ENCODE measurements around the gene CMTM8.
"Not testable (repeated sequence)": the region's sequence is repeated elsewhere in the genome, so short reads cannot be mapped to it uniquely, and the experiment has no call there.

Gene CMTM8, protein sequence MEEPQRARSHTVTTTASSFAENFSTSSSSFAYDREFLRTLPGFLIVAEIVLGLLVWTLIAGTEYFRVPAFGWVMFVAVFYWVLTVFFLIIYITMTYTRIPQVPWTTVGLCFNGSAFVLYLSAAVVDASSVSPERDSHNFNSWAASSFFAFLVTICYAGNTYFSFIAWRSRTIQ

DNA sequence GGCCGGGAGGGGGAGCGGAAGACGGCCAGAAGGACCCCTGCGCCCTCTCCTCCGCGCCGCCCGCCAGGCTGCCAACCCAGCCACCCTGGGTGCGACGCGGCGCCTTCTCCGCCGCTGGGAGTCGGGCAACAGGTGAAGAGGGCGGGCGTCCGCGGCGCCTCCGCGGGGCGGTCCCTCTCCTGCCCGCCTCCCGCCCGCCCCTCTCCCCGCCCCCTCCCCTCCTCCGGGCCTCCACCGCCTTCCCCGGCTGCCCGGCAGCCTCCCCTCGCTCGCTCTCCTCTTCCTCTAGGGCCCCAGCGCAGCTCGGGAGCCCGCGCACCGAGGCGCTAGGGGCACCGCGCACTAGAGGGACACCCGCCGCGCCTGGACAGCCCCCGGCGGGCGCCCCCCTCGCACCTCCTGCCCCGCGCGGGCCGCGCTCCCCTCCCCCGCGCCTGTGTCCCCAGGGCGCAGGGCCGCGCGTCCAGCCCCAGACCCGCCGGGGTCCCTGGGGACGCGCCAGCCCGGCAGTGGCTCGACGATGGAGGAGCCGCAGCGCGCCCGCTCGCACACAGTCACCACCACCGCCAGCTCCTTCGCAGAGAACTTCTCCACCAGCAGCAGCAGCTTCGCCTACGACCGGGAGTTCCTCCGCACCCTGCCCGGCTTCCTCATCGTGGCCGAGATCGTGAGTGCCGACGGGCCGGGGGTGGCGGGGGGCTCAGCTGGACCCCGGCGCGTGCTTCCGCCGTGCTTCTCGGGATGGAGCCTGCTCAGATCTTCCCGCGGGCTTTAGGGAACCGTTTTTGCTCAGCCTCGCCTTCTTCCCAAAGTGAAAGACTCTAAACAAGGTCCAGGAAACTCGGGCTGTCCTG is at the start of gene CMTM8:
CMTM8 (plus strand) TSS at position 228 of the 854 bp plus-strand sequence; CDS start at position 521, 293 bp downstream.
- H3K4me1 ChIP-seq = peaks cover 17 to 39% (median 28%) of the 10 kb centered on the region in 10 experiments
- peak within 1 kb of the TSS; percentile 71 to 83 (median 80) for H3K9ac ChIP-seq
- peak within 1 kb of the TSS; percentile 40 to 77 (median 67); a peak in 21 of 22 replicates for H3K27ac ChIP-seq
- peaks cover 6 to 34% (median 22%) of the 10 kb centered on the region in 11 experiments; a peak in 18 of 22 replicates for H3K27me3 ChIP-seq
- peaks cover 0 to 32% (median 8%) of the 10 kb centered on the region in 11 experiments; a peak in 11 of 22 replicates for H3K36me3 ChIP-seq
- TF ChIP-seq Cebpa-rat (IDR thresholded peaks at IDR 0.05) = no peak
- H3K9me3 ChIP-seq (replicated peaks in 1 of 11) = peaks cover 0 to 11% (median 4%) of the 10 kb centered on the region in 11 experiments; a peak in 7 of 22 replicates
- peak within 1 kb of the TSS; percentile 74 to 79 (median 76) for H3K4me3 ChIP-seq
- H4K20me1 ChIP-seq = peaks cover 0 to 23% (median 10%) of the 10 kb centered on the region in 11 experiments; a peak in 10 of 22 replicates
- H3K4me2 ChIP-seq = peak within 1 kb of the TSS; percentile 91 to 98 (median 94)

DNA sequence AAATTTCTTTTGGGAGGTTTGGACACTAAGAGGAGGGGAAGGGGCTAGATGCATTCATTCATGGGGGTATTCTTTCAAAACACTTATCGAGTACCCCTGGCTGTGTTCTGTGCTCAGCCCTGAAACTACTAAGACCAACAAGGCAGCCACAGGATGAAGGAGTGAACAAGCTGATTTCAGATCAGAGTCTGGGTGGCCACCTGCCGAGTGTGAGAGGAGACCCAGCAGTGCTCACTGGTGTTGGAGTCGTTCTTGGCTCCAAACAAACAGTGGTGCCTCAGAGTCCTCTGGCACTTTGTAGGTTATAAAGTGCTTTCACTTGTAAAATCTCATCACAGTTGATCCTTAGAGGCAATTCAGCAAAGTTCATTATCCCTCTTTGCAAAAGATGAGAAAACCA is 48.8 kb upstream of the CMTM8 start:
- no peak overlapping the region for H3K4me3 ChIP-seq
- TF ChIP-seq Cebpa-rat (IDR thresholded peaks at IDR 0.05) = no peak

DNA sequence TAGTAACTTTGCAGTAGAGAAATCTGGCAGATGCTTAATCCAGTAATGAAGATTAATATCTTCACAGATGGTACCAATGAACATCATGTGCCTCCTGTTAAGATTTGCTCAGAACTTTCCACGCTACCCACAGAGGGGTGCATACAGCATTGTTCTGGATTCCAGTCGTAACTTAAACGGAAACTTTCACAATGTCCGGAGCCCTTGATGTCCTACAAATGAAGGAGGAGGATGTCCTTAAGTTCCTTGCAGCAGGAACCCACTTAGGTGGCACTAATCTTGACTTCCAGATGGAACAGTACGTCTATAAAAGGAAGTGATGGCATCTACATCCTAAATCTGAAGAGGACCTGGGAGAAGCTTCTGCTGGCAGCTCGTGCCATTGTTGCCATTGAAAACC is 47.9 kb upstream of the CMTM8 start:
- not testable (repeated sequence) for H3K9me3 ChIP-seq (replicated peaks in 1 of 11); H3K27me3 ChIP-seq; H4K20me1 ChIP-seq; H3K4me3 ChIP-seq; H3K4me1 ChIP-seq; H3K4me2 ChIP-seq; H3K36me3 ChIP-seq; H3K27ac ChIP-seq; H3K9ac ChIP-seq

More for the DNA sequence above, 48.8 kb upstream of the CMTM8 start:
- H3K36me3 ChIP-seq = no peaks in the 10 kb centered on the region
- H4K20me1 ChIP-seq = no peaks in the 10 kb centered on the region
- H3K4me2 ChIP-seq = no peak overlapping the region
- H3K27ac ChIP-seq = no peak overlapping the region
- H3K4me1 ChIP-seq = no peaks in the 10 kb centered on the region
- no peaks in the 10 kb centered on the region for H3K27me3 ChIP-seq
- no peak overlapping the region for H3K9ac ChIP-seq
- no peaks in the 10 kb centered on the region for H3K9me3 ChIP-seq (replicated peaks in 1 of 11)

DNA sequence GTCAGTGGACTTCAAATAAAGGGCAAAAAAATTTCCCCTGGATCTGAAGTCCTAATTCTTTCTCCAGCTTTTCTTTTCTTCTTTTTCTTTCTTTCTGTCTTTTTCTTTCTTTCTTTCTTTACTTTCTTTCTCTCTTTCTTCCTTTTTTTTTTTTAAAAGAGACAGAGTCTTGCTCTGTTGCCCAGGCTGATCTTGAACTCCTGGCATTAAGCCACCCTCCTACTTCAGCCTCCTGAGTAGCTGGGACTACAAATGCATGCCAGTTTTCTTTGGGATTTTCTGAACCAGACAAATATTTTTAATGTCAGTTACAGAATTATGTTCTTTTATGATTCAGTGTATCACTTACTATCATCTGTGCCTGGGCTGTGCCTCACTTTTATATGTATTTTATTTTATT is 45.4 kb upstream of the CMTM8 start:
- H3K36me3 ChIP-seq = no peaks in the 10 kb centered on the region

DNA sequence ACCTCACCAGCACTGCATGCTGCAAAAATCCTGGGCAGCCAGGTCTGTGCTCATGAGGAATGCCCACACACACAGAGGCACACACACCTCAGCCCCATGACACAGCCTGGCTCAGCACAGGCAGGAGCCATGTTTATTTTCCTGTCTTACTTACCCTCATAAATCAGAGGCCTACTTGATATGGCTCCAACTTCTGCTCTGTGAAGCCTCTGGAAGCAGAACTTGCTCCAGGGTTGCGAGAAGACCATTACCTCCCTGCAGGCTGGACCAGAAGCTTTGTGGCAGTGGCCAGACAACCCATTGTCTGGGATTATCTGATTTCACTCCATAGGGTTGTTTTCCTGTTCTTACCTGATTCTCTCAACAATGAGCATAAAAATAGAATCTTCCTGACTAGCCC is 43.8 kb upstream of the CMTM8 start:
- Histone ChIP-seq H3K4me1 (peaks cover 0 to 16% (median 6%) of the 10 kb centered on the region in 10 experiments; a peak in 11 of 20 replicates), H3K36me3 (no peaks in the 10 kb centered on the region), H3K27ac (no peak overlapping the region), H3K4me2 (no peak overlapping the region), H3K9ac (no peak overlapping the region), H3K9me3 (replicated peaks in 1 of 11) (no peaks in the 10 kb centered on the region), H3K27me3 (no peaks in the 10 kb centered on the region), H3K4me3 (no peak overlapping the region), H4K20me1 (no peaks in the 10 kb centered on the region)
- TF ChIP-seq Cebpa-rat (IDR thresholded peaks at IDR 0.05) = no peak

More for the DNA sequence above, 45.4 kb upstream of the CMTM8 start:
- no peaks in the 10 kb centered on the region for H3K9me3 ChIP-seq (replicated peaks in 1 of 11)
- H3K9ac ChIP-seq = no peak overlapping the region
- H3K4me1 ChIP-seq = 0 out of 20 replicates have a peak, but pooled peaks cover 0 to under 1% (median 0%) of the 10 kb centered on the region in 10 experiments
- H3K4me2 ChIP-seq = no peak overlapping the region
- H3K27ac ChIP-seq = no peak overlapping the region
- no peak overlapping the region for H3K4me3 ChIP-seq
- H4K20me1 ChIP-seq = no peaks in the 10 kb centered on the region
- no peak for TF ChIP-seq Cebpa-rat (IDR thresholded peaks at IDR 0.05)
- H3K27me3 ChIP-seq = no peaks in the 10 kb centered on the region

DNA sequence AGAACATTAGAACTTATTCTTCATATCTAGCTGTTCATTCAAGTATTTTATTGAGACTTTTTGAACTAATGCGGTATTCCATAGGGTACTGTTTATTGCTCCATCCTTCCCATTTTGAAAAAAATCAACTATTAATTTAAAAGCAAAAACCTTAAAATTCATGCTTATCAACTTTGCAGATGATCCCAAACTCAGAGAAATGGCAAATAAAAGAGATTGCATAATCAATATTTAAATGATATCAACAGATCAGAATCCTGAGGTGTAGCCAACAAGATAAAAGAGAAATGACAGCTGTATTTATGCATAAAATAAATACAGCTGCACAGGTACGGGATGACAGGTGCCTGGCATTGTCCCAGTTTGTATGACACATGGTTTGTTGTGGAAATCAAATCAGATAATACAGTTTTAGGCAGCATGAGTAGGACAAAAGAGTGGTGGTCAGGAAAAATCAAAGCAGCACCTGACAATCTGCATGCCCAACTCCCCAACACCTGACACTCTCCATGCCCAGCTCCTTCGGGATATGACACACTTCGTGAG is 42.4 kb upstream of the CMTM8 start:
- Histone ChIP-seq H3K9ac (no peak overlapping the region), H3K4me3 (no peak overlapping the region), H3K27ac (no peak overlapping the region), H3K4me1 (peaks cover 7 to 21% (median 13%) of the 10 kb centered on the region in 10 experiments; a peak in 17 of 20 replicates), H3K4me2 (no peak overlapping the region), H3K9me3 (replicated peaks in 1 of 11) (0 out of 22 replicates have a peak, but pooled peaks cover 0 to 7% (median 0%) of the 10 kb centered on the region in 11 experiments), H3K36me3 (no peaks in the 10 kb centered on the region), H3K27me3 (no peaks in the 10 kb centered on the region), H4K20me1 (no peaks in the 10 kb centered on the region)
- TF ChIP-seq Cebpa-rat (IDR thresholded peaks at IDR 0.05) = no peak

DNA sequence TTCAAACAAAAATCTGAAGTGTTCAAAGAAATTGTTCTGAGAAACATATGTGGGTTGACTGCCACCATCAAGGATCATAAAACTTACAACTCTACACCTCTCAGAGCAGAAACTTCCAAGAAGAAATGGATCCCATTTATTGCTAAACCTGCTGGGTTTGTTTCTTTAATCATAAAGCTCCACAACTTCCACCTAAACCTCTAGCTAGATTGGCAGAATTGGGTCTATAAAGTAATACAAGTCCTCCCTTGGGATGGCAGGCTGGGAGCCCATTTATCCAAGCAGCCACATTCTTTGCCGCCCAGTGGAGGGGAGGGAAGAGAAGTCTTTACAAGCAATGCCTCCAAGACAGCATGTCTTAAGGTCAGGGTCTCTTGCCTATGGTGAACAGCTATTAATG is 40.5 kb upstream of the CMTM8 start:
- TF ChIP-seq Cebpa-rat (IDR thresholded peaks at IDR 0.05) = no peak

DNA sequence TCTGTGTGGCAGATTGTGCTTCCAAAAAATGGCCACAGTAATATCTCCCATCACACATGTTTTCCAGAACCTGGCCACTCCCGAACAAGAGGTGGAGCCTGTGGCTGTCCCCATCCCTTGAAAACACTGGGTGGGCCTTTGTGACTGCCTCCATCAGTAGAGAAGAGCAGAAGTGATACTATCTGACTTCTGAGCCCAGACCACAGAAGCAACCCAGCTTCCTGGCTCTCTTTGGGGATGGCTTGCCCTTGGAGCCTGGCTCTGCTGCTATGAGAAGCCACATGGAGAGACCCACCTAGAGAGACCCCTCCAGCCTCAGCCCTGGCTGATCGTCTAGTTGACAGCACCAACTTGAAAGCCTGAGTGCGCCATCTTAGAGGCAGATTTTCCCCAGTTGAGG is 39.8 kb upstream of the CMTM8 start:
- no peak overlapping the region for H3K4me3 ChIP-seq

More for the DNA sequence above, 40.5 kb upstream of the CMTM8 start:
- Histone ChIP-seq H3K36me3 (no peaks in the 10 kb centered on the region), H3K27ac (no peak overlapping the region), H3K27me3 (no peaks in the 10 kb centered on the region), H4K20me1 (no peaks in the 10 kb centered on the region), H3K4me1 (peaks cover 7 to 26% (median 16%) of the 10 kb centered on the region in 10 experiments; a peak in 17 of 20 replicates), H3K4me2 (peak overlapping the region in 1 of 11 experiments; percentile 69; a peak in 2 of 22 replicates), H3K9ac (no peak overlapping the region), H3K9me3 (replicated peaks in 1 of 11) (0 out of 22 replicates have a peak, but pooled peaks cover 0 to 7% (median 0%) of the 10 kb centered on the region in 11 experiments), H3K4me3 (no peak overlapping the region)

DNA sequence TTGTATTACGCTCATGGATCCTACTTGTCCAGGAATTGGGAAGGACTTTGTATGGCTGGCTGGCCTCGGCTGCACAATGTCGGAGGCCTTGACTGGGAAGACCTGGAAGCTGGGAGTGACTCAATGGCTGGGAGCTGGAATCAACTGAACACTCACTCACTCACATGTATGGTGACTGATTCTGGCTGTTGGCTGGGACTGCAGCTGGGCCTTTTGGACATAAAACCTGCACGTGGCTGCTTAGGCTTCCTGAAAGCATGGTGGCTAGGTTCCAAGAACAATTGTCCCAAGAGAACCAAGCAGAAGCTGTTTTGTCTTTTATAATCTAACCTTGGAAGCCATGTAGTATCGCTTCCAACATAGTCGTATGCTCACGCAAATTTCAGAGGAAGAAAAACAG is 38.0 kb upstream of the CMTM8 start:
- Histone ChIP-seq H3K4me2 (peak overlapping the region in 3 of 11 experiments; percentile 5 to 47 (median 6); a peak in 4 of 22 replicates), H3K4me1 (peaks cover 7 to 26% (median 16%) of the 10 kb centered on the region in 10 experiments; a peak in 17 of 20 replicates), H3K36me3 (no peaks in the 10 kb centered on the region), H3K9ac (no peak overlapping the region), H3K9me3 (replicated peaks in 1 of 11) (0 out of 22 replicates have a peak, but pooled peaks cover 0 to 7% (median 0%) of the 10 kb centered on the region in 11 experiments), H3K27me3 (no peaks in the 10 kb centered on the region), H3K4me3 (no peak overlapping the region), H3K27ac (no peak overlapping the region), H4K20me1 (no peaks in the 10 kb centered on the region)
- TF ChIP-seq Cebpa-rat (IDR thresholded peaks at IDR 0.05) = no peak

More for the DNA sequence above, 39.8 kb upstream of the CMTM8 start:
- no peaks in the 10 kb centered on the region for H3K27me3 ChIP-seq
- H3K36me3 ChIP-seq = no peaks in the 10 kb centered on the region
- no peak for TF ChIP-seq Cebpa-rat (IDR thresholded peaks at IDR 0.05)
- peak overlapping the region in 2 of 11 experiments; percentile 45 to 47; a peak in 4 of 22 replicates for H3K27ac ChIP-seq
- peaks cover 7 to 26% (median 16%) of the 10 kb centered on the region in 10 experiments; a peak in 17 of 20 replicates for H3K4me1 ChIP-seq
- H4K20me1 ChIP-seq = no peaks in the 10 kb centered on the region
- 0 out of 22 replicates have a peak, but pooled peaks cover 0 to 7% (median 0%) of the 10 kb centered on the region in 11 experiments for H3K9me3 ChIP-seq (replicated peaks in 1 of 11)
- H3K9ac ChIP-seq = no peak overlapping the region
- peak overlapping the region in 7 of 11 experiments; percentile 23 to 69 (median 36); a peak in 12 of 22 replicates for H3K4me2 ChIP-seq
